ENCODE measurements around the gene AMBRA1. TPM values are rescaled to one million over a fixed set of nuclear protein-coding genes. Genes with fewer than 3 reads are reported as not detected.

AMBRA1 gene
- total RNA-seq, 2 donors from 2014 or later, result 35.2 to 42.2 TPM

GRCh38 chr11:46391186-46391577, 202.6 kb downstream of the AMBRA1 start:
- no peak for ATAC-seq (ENCODE audit: insufficient number of reproducible peaks, low FRiP score, low read depth)
- Histone ChIP-seq H3K27me3 (replicated peaks; ENCODE audit: insufficient read depth) (peaks cover 14% of the 10 kb centered on the region), H3K36me3 (no peaks in the 10 kb centered on the region), H3K9me3 (no peaks in the 10 kb centered on the region), H3K4me3 (peak overlapping the region; percentile 43), H3K27ac (no peak overlapping the region), H3K4me1 (ENCODE audit: control insufficient read depth in 1 of 2, low read depth in 2 of 2) (peaks cover 15 to 25% of the 10 kb centered on the region in 2 donors)
- no peak for TF ChIP-seq CTCF (IDR thresholded peaks at IDR 0.05)
- DNase-seq (ENCODE audit: low spot score), result no peak

- H3K4me3 ChIP-seq, result no peak overlapping the region
- ATAC-seq (ENCODE audit: insufficient number of reproducible peaks, low FRiP score, low read depth) (no peak), DNase-seq (ENCODE audit: low spot score) (no peak)
Measured at GRCh38 chr11:46390331-46391171, 203.3 kb downstream of the AMBRA1 start.

GRCh38 chr11:46389450-46390330, 204.1 kb downstream of the AMBRA1 start:
- DNase-seq (ENCODE audit: low spot score), result no peak

More at GRCh38 chr11:46390331-46391171, 203.3 kb downstream of the AMBRA1 start:
- no peak for TF ChIP-seq CTCF (IDR thresholded peaks at IDR 0.05)
- Histone ChIP-seq H3K9me3 (no peaks in the 10 kb centered on the region), H3K36me3 (no peaks in the 10 kb centered on the region), H3K4me1 (ENCODE audit: control insufficient read depth in 1 of 2, low read depth in 2 of 2) (peaks cover 15 to 25% of the 10 kb centered on the region in 2 donors), H3K27me3 (replicated peaks; ENCODE audit: insufficient read depth) (peaks cover 14% of the 10 kb centered on the region), H3K27ac (peak overlapping the region in 1 of 2 donors; percentile 30)

GRCh38 chr11:46388619-46389449, 205.0 kb downstream of the AMBRA1 start:
- Histone ChIP-seq H3K27me3 (replicated peaks; ENCODE audit: insufficient read depth) (peaks cover 14% of the 10 kb centered on the region), H3K9me3 (no peaks in the 10 kb centered on the region), H3K36me3 (no peaks in the 10 kb centered on the region), H3K27ac (no peak overlapping the region), H3K4me3 (peak overlapping the region; percentile 62), H3K4me1 (ENCODE audit: control insufficient read depth in 1 of 2, low read depth in 2 of 2) (peaks cover 15 to 25% of the 10 kb centered on the region in 2 donors)
- TF ChIP-seq CTCF (IDR thresholded peaks at IDR 0.05), result no peak
- DNase-seq (ENCODE audit: low spot score) (no peak), ATAC-seq (ENCODE audit: insufficient number of reproducible peaks, low FRiP score, low read depth) (no peak)

More at GRCh38 chr11:46389450-46390330, 204.1 kb downstream of the AMBRA1 start:
- Histone ChIP-seq H3K4me1 (ENCODE audit: control insufficient read depth in 1 of 2, low read depth in 2 of 2) (peaks cover 15 to 25% of the 10 kb centered on the region in 2 donors), H3K36me3 (no peaks in the 10 kb centered on the region), H3K9me3 (no peaks in the 10 kb centered on the region), H3K4me3 (peak overlapping the region; percentile 62), H3K27ac (peak overlapping the region in 1 of 2 donors; percentile 30), H3K27me3 (replicated peaks; ENCODE audit: insufficient read depth) (peaks cover 14% of the 10 kb centered on the region)
- no peak for ATAC-seq (ENCODE audit: insufficient number of reproducible peaks, low FRiP score, low read depth)
- TF ChIP-seq CTCF (IDR thresholded peaks at IDR 0.05), result peak; percentile 67
